HCT116 (cell line): ENCODE measurements around the gene YWHAQ. TPM values are rescaled to one million over a fixed set of nuclear protein-coding genes. Genes with fewer than 3 reads are reported as not detected.

Source experiments
- ATAC-seq: fragments of 200-7000 bp; cut with Tn5 transposase; 2 replicates; pipeline ENCODE4 v1.9.1; 2020; ENCODE audit warnings: mild to moderate bottlenecking, moderate library complexity
- BruUV-seq: library from RNA; stranded (reverse); fragments of 400-500 nt; replicated peaks from 2 replicates; lab custom pipeline; 2021; lab: Mats Ljungman, UMichigan
- CTCF ChIA-PET: fragments of 300-600 bp; sonication (Branson Sonifier 250); formaldehyde crosslinking; loops from one replicate; lab custom pipeline; 2021; ENCODE audit warnings: antibody characterized with exemption; lab: Charles Lee
- POLR2A ChIA-PET: fragments of 300-600, 350-600 bp; sonication (Branson Sonifier 250); formaldehyde crosslinking; loops from one replicate; lab custom pipeline; 2021; ENCODE audit warnings: antibody characterized with exemption; lab: Charles Lee
- RAD21 ChIA-PET, 2 experiments: fragments of 300-600 bp; sonication (Branson Sonifier 250); formaldehyde crosslinking; loops; one replicate each; lab custom pipeline; 2023; ENCODE audit warnings: low total read pairs in 2 of 2; ENCODE audit not compliant: uncharacterized antibody in 2 of 2, unreplicated experiment in 2 of 2, low non-redundant PET in 1 of 2; lab: Charles Lee
- DNase-seq: peaks from one replicate; pipeline ENCODE4 v3.0.0-alpha.2; 2010; ENCODE audit warnings: low read depth, low spot score
- H2AFZ ChIP-seq: fragments of 200-600 bp; shearing (Covaris generic), sonication (generic); 2 replicates; pipeline ENCODE4 v1.6.1; 2017; ENCODE audit warnings: low read depth, mixed run types, mixed read lengths, antibody characterized with exemption, low read length; ENCODE audit not compliant: poor library complexity, severe bottlenecking
- H3K27ac ChIP-seq: 2 replicates; pipeline ENCODE4 v1.5.1; 2012; ENCODE audit warnings: low read depth, low read length
- H3K27me3 ChIP-seq: fragments of 200-600 bp; sonication (generic); 2 replicates; pipeline ENCODE4 v1.6.1; 2016; ENCODE audit warnings: mixed run types, low read length, mixed read lengths; ENCODE audit not compliant: insufficient read depth
- H3K36me3 ChIP-seq, 2 experiments: fragments of 200-500 bp in 1 of 2; fragments of 200-600 bp in 1 of 2; sonication (Bioruptor generic) in 1 of 2; sonication (generic) in 1 of 2; 2 replicates each; pipeline versions ENCODE4 v1.5.1 to v1.6.1; 2014 to 2016; ENCODE audit warnings: low read length in 2 of 2, inconsistent platforms in 1 of 2, mixed read lengths in 1 of 2, mixed run types in 1 of 2; ENCODE audit not compliant: insufficient read depth in 2 of 2, control insufficient read depth in 1 of 2
- H3K4me1 ChIP-seq, 2 experiments: fragments of 200-600 bp in 1 of 2; sonication (generic) in 1 of 2; 2 replicates each; pipeline versions ENCODE4 v1.5.1 to v1.6.1; 2012 to 2017; ENCODE audit warnings: low read length in 2 of 2, inconsistent platforms in 1 of 2, mild to moderate bottlenecking in 1 of 2, mixed read lengths in 1 of 2, mixed run types in 1 of 2, moderate library complexity in 1 of 2; ENCODE audit not compliant: insufficient read depth in 2 of 2, control insufficient read depth in 1 of 2
- H3K4me2 ChIP-seq: fragments of 200-600 bp; sonication (generic); 2 replicates; pipeline ENCODE4 v1.6.1; 2017; ENCODE audit warnings: mixed run types, low read length, mixed read lengths
- H3K4me3 ChIP-seq, 2 experiments: fragments of 200-600 bp in 1 of 2; sonication (generic) in 1 of 2; replicated peaks in 1 of 2; 2 replicates each; pipeline ENCODE4 v1.5.1; 2011 to 2016; ENCODE audit warnings: low read length in 2 of 2, control low read depth in 1 of 2, low read depth in 1 of 2, mild to moderate bottlenecking in 1 of 2, mixed read lengths in 1 of 2, mixed run types in 1 of 2
- H3K79me2 ChIP-seq: fragments of 200-600 bp; sonication (generic); 2 replicates; pipeline ENCODE4 v1.6.1; 2017; ENCODE audit warnings: mild to moderate bottlenecking, mixed run types, low read length, moderate library complexity, mixed read lengths; ENCODE audit not compliant: insufficient read depth
- H3K9ac ChIP-seq: fragments of 200-600 bp; sonication (generic); 2 replicates; pipeline ENCODE4 v1.6.1; 2016; ENCODE audit warnings: low read length, mixed read lengths
- H3K9me2 ChIP-seq: fragments of 200-600 bp; sonication (generic), shearing (Covaris generic); 2 replicates; pipeline ENCODE4 v1.6.1; 2017; ENCODE audit warnings: mixed run types, mild to moderate bottlenecking, moderate library complexity; ENCODE audit not compliant: insufficient read depth
- H3K9me3 ChIP-seq, 2 experiments: fragments of 200-500 bp in 1 of 2; fragments of 200-600 bp in 1 of 2; sonication (Bioruptor generic) in 1 of 2; sonication (generic) in 1 of 2; 2 replicates each; pipeline ENCODE4 v1.6.1; 2014 to 2017; ENCODE audit warnings: low read length in 2 of 2, mixed read lengths in 2 of 2, inconsistent platforms in 1 of 2, low read depth in 1 of 2, mild to moderate bottlenecking in 1 of 2, mixed run types in 1 of 2, moderate library complexity in 1 of 2; ENCODE audit not compliant: control insufficient read depth in 1 of 2, insufficient read depth in 1 of 2
- H4K20me1 ChIP-seq: fragments of 200-600 bp; sonication (generic), shearing (Covaris generic); 2 replicates; pipeline ENCODE4 v1.6.1; 2017; ENCODE audit warnings: mixed run types, mild to moderate bottlenecking, moderate library complexity; ENCODE audit not compliant: insufficient read depth
- ATF3 ChIP-seq: IDR thresholded peaks from 2 replicates; pipeline ENCODE4 v1.6.1; 2012
- ELF1 ChIP-seq: IDR thresholded peaks from 2 replicates; pipeline ENCODE4 v1.6.1; 2012; ENCODE audit warnings: low read depth, borderline replicate concordance
- SIN3A ChIP-seq: IDR thresholded peaks from 2 replicates; pipeline ENCODE4 v1.6.1; 2012; ENCODE audit warnings: low read depth
- intact Hi-C: fragments of 100-400 bp; cut with micrococcal nuclease; formaldehyde crosslinking; loops from 2 replicates; pipeline ENCODE4 v1.10.0; 2022
- total RNA-seq: library from RNA; stranded (reverse); gene quantifications from one replicate; pipeline ENCODE4 v1.2.1, GENCODE V29; 2021; ENCODE audit not compliant: unreplicated experiment

The YWHAQ gene
- total RNA-seq, 1 experiment from 2014 or later: 365 TPM

GRCh38 chr2:9592699-9593098 is 38.1 kb downstream of the YWHAQ start:
- H3K27ac ChIP-seq: no peak overlapping the region
- H3K4me3 ChIP-seq: no peak overlapping the region
- BruUV-seq: no TSS peak
- ChIA-PET CTCF (no interaction called here), POLR2A (no interaction called here), RAD21 (no interaction called here)
- H3K9me3 ChIP-seq: no peaks in the 10 kb centered on the region
- DNase-seq (no peak), ATAC-seq (no peak)
- no peaks in the 10 kb centered on the region for H3K9me2 ChIP-seq
- H3K4me2 ChIP-seq: no peak overlapping the region
- no peak overlapping the region for H3K9ac ChIP-seq
- H2AFZ ChIP-seq: no peak overlapping the region
- H3K4me1 ChIP-seq: peaks cover 39 to 41% of the 10 kb centered on the region in 2 experiments
- peaks cover 3 to 18% of the 10 kb centered on the region in 2 experiments; a peak in 2 of 4 replicates for H3K36me3 ChIP-seq
- no peaks in the 10 kb centered on the region for H3K27me3 ChIP-seq
- H4K20me1 ChIP-seq: peaks cover 6% of the 10 kb centered on the region; the same call in 1 of the 2 replicates
- intact Hi-C loops: no loop called here
- TF ChIP-seq ATF3: no peak
- TF ChIP-seq ELF1: no peak
- peaks cover 97% of the 10 kb centered on the region for H3K79me2 ChIP-seq

DNA sequence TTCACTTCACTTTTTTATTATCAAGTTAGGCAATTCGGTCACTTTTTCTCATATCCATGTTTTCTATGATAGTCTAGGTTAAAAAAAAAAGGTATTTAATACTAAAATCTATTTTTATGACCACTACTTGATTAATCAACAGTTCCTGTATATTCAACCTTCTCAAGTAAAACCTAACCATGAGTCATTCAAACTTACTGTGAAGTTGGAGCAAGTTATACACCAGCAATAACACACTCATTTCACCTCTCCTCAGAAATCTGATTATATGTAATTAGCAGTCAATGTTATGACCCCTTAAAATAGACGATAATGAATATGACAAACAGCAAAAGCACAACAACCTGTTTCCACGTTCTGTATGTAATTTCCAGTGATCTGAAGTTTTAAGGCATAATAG is 40.2 kb downstream of the YWHAQ start:
- Histone ChIP-seq H2AFZ (no peak overlapping the region), H3K9me3 (no peaks in the 10 kb centered on the region), H3K4me1 (peaks cover 19 to 22% of the 10 kb centered on the region in 2 experiments), H4K20me1 (0 out of 2 replicates have a peak, but pooled peaks cover 9% of the 10 kb centered on the region), H3K27me3 (no peaks in the 10 kb centered on the region), H3K9ac (no peak overlapping the region), H3K4me2 (no peak overlapping the region), H3K9me2 (no peaks in the 10 kb centered on the region), H3K27ac (no peak overlapping the region), H3K79me2 (peaks cover 96% of the 10 kb centered on the region), H3K4me3 (no peak overlapping the region), H3K36me3 (peaks cover 16 to 32% of the 10 kb centered on the region in 2 experiments)
- ChIA-PET POLR2A (interaction anchor here (1.6 kb wide), 1 partner anchor 40 kb away, joined by 3 read pairs; the partner anchor contains the start of gene YWHAQ), CTCF (no interaction called here), RAD21 (no interaction called here)
- intact Hi-C loops: no loop called here
- DNase-seq: no peak
- TF ChIP-seq SIN3A: no peak
- no peak for ATAC-seq
- TSS peak; percentile 28 for BruUV-seq
